ENCODE data around the gene SIDT1. TPM values are rescaled to one million over a fixed set of nuclear protein-coding genes. Genes with fewer than 3 reads are reported as not detected.

The SIDT1 gene
- total RNA-seq, 1 experiment from 2014 or later, result not detected

DNA sequence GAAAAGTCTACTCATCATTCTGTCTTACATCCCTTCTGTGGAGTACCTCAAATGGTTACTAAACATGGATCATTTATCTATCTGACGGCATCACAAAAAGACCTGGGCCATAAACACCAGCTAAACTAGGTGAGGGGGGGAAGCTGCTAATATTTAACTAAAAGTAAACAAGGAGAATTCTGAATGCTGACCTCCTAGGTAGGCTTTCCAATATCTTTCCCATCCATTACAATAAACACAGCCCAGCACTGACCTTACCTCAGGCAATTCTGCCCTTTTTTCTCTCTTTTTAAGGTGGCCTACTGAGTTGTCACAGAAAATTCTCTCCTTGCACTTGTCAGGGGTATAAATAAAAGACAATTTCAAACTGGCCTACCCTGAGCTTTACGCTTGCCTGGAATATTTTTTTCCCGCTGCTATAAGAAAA, 131.0 kb downstream of the SIDT1 start:
- H3K23ac ChIP-seq (ENCODE audit: insufficient read length, low read depth, low read length), result no peak overlapping the region
- H3K9ac ChIP-seq (ENCODE audit: extremely low read depth, insufficient read length, low read length), result no peak overlapping the region
- H2BK12ac ChIP-seq (ENCODE audit: insufficient read length, low read depth, low read length), result no peak overlapping the region
- H4K20me1 ChIP-seq (ENCODE audit: control insufficient read depth, insufficient read depth, insufficient read length), result no peaks in the 10 kb centered on the region
- H3K18ac ChIP-seq (ENCODE audit: insufficient read length, low read depth, low read length), result no peak overlapping the region
- H3K79me1 ChIP-seq (ENCODE audit: insufficient read depth, low read depth, low read length, poor library complexity, severe bottlenecking), result no peaks in the 10 kb centered on the region
- H2BK20ac ChIP-seq (ENCODE audit: low read depth, low read length, poor library complexity, severe bottlenecking), result no peak overlapping the region
- no peak overlapping the region for H3T11ph ChIP-seq (ENCODE audit: low read length)
- H2AK5ac ChIP-seq (ENCODE audit: insufficient read length, low read length), result no peak overlapping the region
- Mint-ChIP-seq H3K27ac (0 out of 7 replicates have a peak overlapping the region, but pooled peaks of 1 of the 3 experiments have one; percentile 39), H3K27me3 (ENCODE audit: low read depth) (no peaks in the 10 kb centered on the region), H3K9me3 (no peaks in the 10 kb centered on the region), H3K4me1 (peaks cover 10 to 13% of the 10 kb centered on the region in 2 experiments), H3K36me3 (ENCODE audit: insufficient read depth in 1 of 3, low read depth in 3 of 3) (peaks cover 8 to 17% (median 16%) of the 10 kb centered on the region in 3 experiments; a peak in 6 of 7 replicates), H3K4me3 (no peak overlapping the region)
- no peak overlapping the region for H3K56ac ChIP-seq (ENCODE audit: insufficient read length, low read depth, low read length)
- H2BK15ac ChIP-seq (ENCODE audit: low read depth, low read length), result no peak overlapping the region
- no peak overlapping the region for H4K91ac ChIP-seq (ENCODE audit: insufficient read length, low read depth, low read length)
- H3K14ac ChIP-seq (ENCODE audit: insufficient read depth, low read length), result no peak overlapping the region
- no peak overlapping the region for H2AFZ ChIP-seq (ENCODE audit: low read length)
- H2BK5ac ChIP-seq (ENCODE audit: insufficient read length, low read length), result no peak overlapping the region
- H3K4me1 ChIP-seq (ENCODE audit: insufficient read depth, low read length), result no peaks in the 10 kb centered on the region
- H2BK120ac ChIP-seq (ENCODE audit: low read depth, low read length, poor library complexity, severe bottlenecking), result no peak overlapping the region
- H3K27me3 ChIP-seq (ENCODE audit: insufficient read depth, low read length), result no peaks in the 10 kb centered on the region
- H4K5ac ChIP-seq (ENCODE audit: insufficient read length, low read depth, low read length), result no peak overlapping the region
- no peaks in the 10 kb centered on the region for H3K23me2 ChIP-seq (ENCODE audit: insufficient read length, low read depth, low read length, poor library complexity, severe bottlenecking)
- H3K4me2 ChIP-seq (ENCODE audit: insufficient read depth, insufficient read length, low read length), result no peak overlapping the region
- H3K4ac ChIP-seq (ENCODE audit: low read depth, low read length), result no peak overlapping the region
- DNase-seq, result no peak
- no peaks in the 10 kb centered on the region for H3K9me3 ChIP-seq (ENCODE audit: control insufficient read depth, low read depth, low read length)
- no peak overlapping the region for H4K8ac ChIP-seq (replicated peaks; ENCODE audit: insufficient read length, low read depth, low read length)
- WGBS (ENCODE audit: extremely low coverage, insufficient read length, low lambda C conversion rate), result no CpG with 5 or more reads among the region's 3 CpGs
- H3K27ac ChIP-seq (ENCODE audit: insufficient read length, low read depth, low read length), result no peak overlapping the region
- no peaks in the 10 kb centered on the region for H3K79me2 ChIP-seq (ENCODE audit: insufficient read depth, low read length)
- TF ChIP-seq CTCF (conservative IDR thresholded peaks at IDR 0.05), result no peak

Measured in H9 (cell line).